Activated T-cell treated with anti-CD3 and anti-CD28 coated beads, Interleukin-2, amount 50 U/mL, for 72 hours (primary cell): ENCODE results near the gene PLTP. TPM values are rescaled to one million over a fixed set of nuclear protein-coding genes. Genes with fewer than 3 reads are reported as not detected.

Experiments used
- ATAC-seq, 2 donors: fragments of 150-1000 bp; cut with Tn5 transposase; replicated peaks in 1 of 2; 2 replicates each; pipeline ENCODE4 v1.10.0; 2021; ENCODE audit warnings: moderate library complexity in 2 of 2, mild to moderate bottlenecking in 1 of 2
- DNase-seq, 2 donors: peaks; one replicate each; pipeline ENCODE4 v3.0.0; 2021 to 2022; ENCODE audit warnings: mixed read lengths in 1 of 2
- H3K27ac Mint-ChIP-seq: one replicate; pipeline ENCODE4 v1.8.0; 2022; ENCODE audit warnings: mild to moderate bottlenecking, moderate library complexity, mixed read lengths
- H3K27me3 Mint-ChIP-seq: one replicate; pipeline ENCODE4 v1.8.0; 2022; ENCODE audit warnings: low read depth, mixed read lengths
- H3K36me3 Mint-ChIP-seq, 2 donors: one replicate each; pipeline ENCODE4 v1.8.0; 2022; ENCODE audit warnings: mixed read lengths in 2 of 2, mild to moderate bottlenecking in 1 of 2; ENCODE audit not compliant: insufficient read depth in 2 of 2
- H3K4me1 Mint-ChIP-seq: one replicate; pipeline ENCODE4 v1.8.0; 2022; ENCODE audit warnings: low read depth, mixed read lengths
- H3K4me3 Mint-ChIP-seq, 2 donors: one replicate each; pipeline ENCODE4 v1.8.0; 2022; ENCODE audit warnings: mild to moderate bottlenecking in 2 of 2, mixed read lengths in 2 of 2, moderate library complexity in 2 of 2
- H3K9me3 Mint-ChIP-seq, 2 donors: one replicate each; pipeline ENCODE4 v1.8.0; 2022; ENCODE audit warnings: mixed read lengths in 2 of 2
- total RNA-seq, 2 donors: library from RNA; stranded (reverse); gene quantifications; one replicate each; pipeline ENCODE4 v1.2.3, GENCODE V29; 2022

Gene PLTP
- total RNA-seq, 2 donors from 2014 or later, result 8.9 to 18.0 TPM

GRCh38 chr20:45860560-45861220 lies 51.3 kb downstream of the PLTP start:
- Mint-ChIP-seq H3K9me3 (no peaks in the 10 kb centered on the region), H3K4me3 (no peak overlapping the region), H3K4me1 (peaks cover 49% of the 10 kb centered on the region), H3K27ac (no peak overlapping the region), H3K27me3 (no peaks in the 10 kb centered on the region), H3K36me3 (peaks cover 0 to 2% of the 10 kb centered on the region in 2 donors)
- DNase-seq, result no peak
- ATAC-seq, result no peak

- Mint-ChIP-seq H3K36me3 (peaks cover 0 to 2% of the 10 kb centered on the region in 2 donors), H3K27me3 (no peaks in the 10 kb centered on the region), H3K4me3 (no peak overlapping the region), H3K9me3 (no peaks in the 10 kb centered on the region), H3K27ac (no peak overlapping the region), H3K4me1 (peaks cover 54% of the 10 kb centered on the region)
- DNase-seq (no peak), ATAC-seq (no peak)
Measured at GRCh38 chr20:45859916-45860315, 52.0 kb downstream of the PLTP start.

GRCh38 chr20:45857882-45858216 lies 54.1 kb downstream of the PLTP start:
- peak; percentile 40 to 47 for ATAC-seq

GRCh38 chr20:45857114-45857881 lies 54.7 kb downstream of the PLTP start, which contains the start of the genes ACOT8 and ZSWIM3:
Gene ACOT8 (minus strand): TSS chr20:45857392. CDS start chr20:45857315, 77 bp downstream.
Gene ZSWIM3 (plus strand): TSS chr20:45857614. CDS start chr20:45857826, 212 bp downstream.
- Mint-ChIP-seq H3K4me1 (peaks cover 60% of the 10 kb centered on the region), H3K4me3 (peak within 1 kb of the TSS; percentile 95 to 98)
- peak; percentile 97 for ATAC-seq

More at GRCh38 chr20:45857882-45858216, 54.1 kb downstream of the PLTP start:
- DNase-seq, result peak; percentile 51 to 54
- Mint-ChIP-seq H3K4me1 (peaks cover 60% of the 10 kb centered on the region), H3K36me3 (peaks cover 0 to 2% of the 10 kb centered on the region in 2 donors), H3K4me3 (peak overlapping the region; percentile 95 to 98), H3K27ac (peak overlapping the region; percentile 97), H3K9me3 (no peaks in the 10 kb centered on the region), H3K27me3 (no peaks in the 10 kb centered on the region)

GRCh38 chr20:45853484-45853883 lies 58.5 kb downstream of the PLTP start:
- no peak overlapping the region for H3K4me3 Mint-ChIP-seq
- no peak overlapping the region for H3K27ac Mint-ChIP-seq
- no peak for DNase-seq
- H3K27me3 Mint-ChIP-seq, result no peaks in the 10 kb centered on the region
- peaks cover 3 to 6% of the 10 kb centered on the region in 2 donors for H3K36me3 Mint-ChIP-seq
- peaks cover 33% of the 10 kb centered on the region for H3K4me1 Mint-ChIP-seq
- H3K9me3 Mint-ChIP-seq, result no peaks in the 10 kb centered on the region
- ATAC-seq, result no peak

More at GRCh38 chr20:45857114-45857881, 54.7 kb downstream of the PLTP start, which contains the start of the genes ACOT8 and ZSWIM3:
- Mint-ChIP-seq H3K9me3 (no peaks in the 10 kb centered on the region), H3K36me3 (peaks cover under 1 to 2% of the 10 kb centered on the region in 2 donors), H3K27ac (peak within 1 kb of the TSS; percentile 97), H3K27me3 (no peaks in the 10 kb centered on the region)
- DNase-seq, result peak; percentile 94 to 97

- H3K4me3 Mint-ChIP-seq, result no peak overlapping the region
- H3K9me3 Mint-ChIP-seq, result no peaks in the 10 kb centered on the region
- peaks cover 23% of the 10 kb centered on the region for H3K4me1 Mint-ChIP-seq
- H3K27ac Mint-ChIP-seq, result no peak overlapping the region
- H3K36me3 Mint-ChIP-seq, result peaks cover 3 to 6% of the 10 kb centered on the region in 2 donors
- no peak for ATAC-seq
- DNase-seq, result no peak
- H3K27me3 Mint-ChIP-seq, result no peaks in the 10 kb centered on the region
Measured at GRCh38 chr20:45852326-45852725, 59.6 kb downstream of the PLTP start.

GRCh38 chr20:45851501-45851900 lies 60.5 kb downstream of the PLTP start:
- H3K4me1 Mint-ChIP-seq, result peaks cover 20% of the 10 kb centered on the region
- H3K36me3 Mint-ChIP-seq, result peaks cover 3 to 6% of the 10 kb centered on the region in 2 donors
- H3K27ac Mint-ChIP-seq, result no peak overlapping the region
- no peaks in the 10 kb centered on the region for H3K27me3 Mint-ChIP-seq
- no peak overlapping the region for H3K4me3 Mint-ChIP-seq
- ATAC-seq (no peak), DNase-seq (no peak)
- H3K9me3 Mint-ChIP-seq, result no peaks in the 10 kb centered on the region

- no peak overlapping the region for H3K4me3 Mint-ChIP-seq
- peaks cover 14% of the 10 kb centered on the region for H3K4me1 Mint-ChIP-seq
- DNase-seq (no peak), ATAC-seq (no peak)
- H3K27me3 Mint-ChIP-seq, result no peaks in the 10 kb centered on the region
- peaks cover 3 to 6% of the 10 kb centered on the region in 2 donors for H3K36me3 Mint-ChIP-seq
- no peak overlapping the region for H3K27ac Mint-ChIP-seq
- H3K9me3 Mint-ChIP-seq, result no peaks in the 10 kb centered on the region
Measured at GRCh38 chr20:45850926-45851325, 61.0 kb downstream of the PLTP start.

- no peak for ATAC-seq
- no peak overlapping the region for H3K27ac Mint-ChIP-seq
Measured at GRCh38 chr20:45850238-45850637, 61.7 kb downstream of the PLTP start.

GRCh38 chr20:45848969-45849582 lies 62.9 kb downstream of the PLTP start:
- H3K4me1 Mint-ChIP-seq, result no peaks in the 10 kb centered on the region
- H3K9me3 Mint-ChIP-seq, result no peaks in the 10 kb centered on the region
- DNase-seq, result no peak
- ATAC-seq, result no peak
- no peak overlapping the region for H3K4me3 Mint-ChIP-seq
- H3K27me3 Mint-ChIP-seq, result no peaks in the 10 kb centered on the region
- peaks cover 3 to 8% of the 10 kb centered on the region in 2 donors for H3K36me3 Mint-ChIP-seq
- no peak overlapping the region for H3K27ac Mint-ChIP-seq

More at GRCh38 chr20:45850238-45850637, 61.7 kb downstream of the PLTP start:
- no peak overlapping the region for H3K4me3 Mint-ChIP-seq
- peaks cover 9% of the 10 kb centered on the region for H3K4me1 Mint-ChIP-seq
- H3K36me3 Mint-ChIP-seq, result peaks cover 3 to 6% of the 10 kb centered on the region in 2 donors
- DNase-seq, result no peak
- H3K9me3 Mint-ChIP-seq, result no peaks in the 10 kb centered on the region
- no peaks in the 10 kb centered on the region for H3K27me3 Mint-ChIP-seq

Other genes starting within 250 kb of the PLTP start
- gene WFDC11, start 241.9 kb downstream of the PLTP start, total RNA-seq, result not detected
- not detected for gene WFDC13, start 210.1 kb downstream of the PLTP start, total RNA-seq
- gene WFDC10B, start 207.1 kb downstream of the PLTP start, total RNA-seq, result not detected
- gene SPINT4, start 189.8 kb downstream of the PLTP start, total RNA-seq, result not detected
- under 1 TPM in 1 of 2 donors, not detected in 1; 0.67 TPM for gene WFDC3, start 120.3 kb downstream of the PLTP start, total RNA-seq
- gene DNTTIP1, start 120.2 kb downstream of the PLTP start, total RNA-seq, result 10 to 100 TPM; 35.0 to 36.3 TPM
- 100 to 1,000 TPM; 171 to 197 TPM for gene UBE2C, start 99.5 kb downstream of the PLTP start, total RNA-seq
- gene TNNC2, start 84.8 kb downstream of the PLTP start, total RNA-seq, result under 1 TPM in 1 of 2 donors, not detected in 1; 0.49 TPM
- gene SNX21, start 78.4 kb downstream of the PLTP start, total RNA-seq, result 1 to 10 TPM; 1.8 to 2.4 TPM
- 10 to 100 TPM; 27.9 to 34.3 TPM for gene ACOT8, start 54.8 kb downstream of the PLTP start, total RNA-seq
- gene ZSWIM3, start 54.5 kb downstream of the PLTP start, total RNA-seq, result 1 to 10 TPM; 6.5 to 6.7 TPM
- gene ZSWIM1, start 30.9 kb downstream of the PLTP start, total RNA-seq, result 10 to 100 TPM; 11.4 to 13.9 TPM
- under 1 TPM; 0.46 to 0.90 TPM for gene SPATA25, start 24.5 kb downstream of the PLTP start, total RNA-seq
- 1 to 10 TPM; 2.1 to 3.2 TPM for gene NEURL2, start 20.9 kb downstream of the PLTP start, total RNA-seq
- gene CTSA, start 20.8 kb downstream of the PLTP start, total RNA-seq, result 10 to 100 TPM; 37.0 to 59.1 TPM
- gene PCIF1, start 22.5 kb upstream of the PLTP start, total RNA-seq, result 10 to 100 TPM; 38.7 to 42.0 TPM
- gene ZNF335, start 60.0 kb upstream of the PLTP start, total RNA-seq, result 10 to 100 TPM; 28.4 to 29.8 TPM
- under 1 TPM in 1 of 2 donors, not detected in 1; 0.14 TPM for gene MMP9, start 96.8 kb upstream of the PLTP start, total RNA-seq
- 1 to 10 TPM; 1.2 to 3.2 TPM for gene SLC12A5, start 117.1 kb upstream of the PLTP start, total RNA-seq
- 10 to 100 TPM; 18.2 to 19.2 TPM for gene NCOA5, start 177.8 kb upstream of the PLTP start, total RNA-seq
- 1 to 10 TPM; 3.6 to 4.2 TPM for gene CD40, start 206.2 kb upstream of the PLTP start, total RNA-seq